GM12892 (cell line): ENCODE measurements around the gene DHRS7C.

Experiments used
- POLR2A ChIP-seq: IDR thresholded peaks from 2 replicates; pipeline ENCODE4 v1.6.1; 2011; ENCODE audit warnings: low read depth, low read length, control low read depth
- TAF1 ChIP-seq: IDR thresholded peaks from 2 replicates; pipeline ENCODE4 v1.6.1; 2011; ENCODE audit warnings: low read depth, mild to moderate bottlenecking, control low read depth, low read length, borderline replicate concordance

- TF ChIP-seq TAF1 = no peak
- no peak for TF ChIP-seq POLR2A
Measured at GRCh38 chr17:9801505-9801904, 10.1 kb upstream of the DHRS7C start.
